Measurements from ENCODE around the gene PNP. TPM values are rescaled to one million over a fixed set of nuclear protein-coding genes. Genes with fewer than 3 reads are reported as not detected.

The PNP gene
- polyA plus RNA-seq, 3 donors = 17.0 to 182 (median 41.7) TPM

DNA sequence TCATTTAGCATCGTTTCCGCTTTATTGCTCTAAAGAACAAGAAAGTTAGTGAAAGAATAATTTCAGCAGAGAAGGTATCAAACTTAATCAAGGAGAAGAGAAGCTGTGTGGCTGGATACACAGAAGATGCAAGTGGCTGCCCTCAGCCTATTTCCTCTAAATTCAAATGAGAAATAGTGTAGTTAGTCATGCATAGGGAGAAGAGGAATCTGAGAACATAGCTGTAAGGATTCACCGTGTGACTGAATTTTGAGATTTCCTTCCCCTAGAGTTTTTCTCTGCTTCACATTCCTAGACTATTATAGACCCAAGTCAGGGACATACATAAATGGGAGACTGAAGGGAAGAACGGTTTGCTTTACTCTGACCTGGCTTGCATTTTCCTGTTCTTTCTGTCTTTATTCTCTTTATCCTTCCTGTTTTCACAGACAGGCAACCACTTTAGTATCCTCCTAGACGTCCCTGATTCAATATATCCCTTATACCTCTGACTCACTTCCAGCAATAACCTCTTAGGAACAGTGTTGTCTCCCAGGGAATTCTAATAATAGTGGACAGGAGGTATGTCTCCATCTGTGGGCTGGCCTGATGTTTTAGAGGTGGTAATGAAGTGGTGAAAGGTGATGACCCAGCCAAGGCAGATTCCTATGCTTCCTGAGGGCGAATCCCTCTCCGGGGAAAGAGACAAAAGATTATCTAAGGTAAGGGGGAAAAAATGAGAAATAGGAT, 43.1 kb downstream of the PNP start:
- H3K27ac ChIP-seq (ENCODE audit: low read depth, low read length) = no peak overlapping the region
- WGBS, 3 donors = 55 to 60% (median 56%) methylated on average over 7 of the region's 7 CpGs

DNA sequence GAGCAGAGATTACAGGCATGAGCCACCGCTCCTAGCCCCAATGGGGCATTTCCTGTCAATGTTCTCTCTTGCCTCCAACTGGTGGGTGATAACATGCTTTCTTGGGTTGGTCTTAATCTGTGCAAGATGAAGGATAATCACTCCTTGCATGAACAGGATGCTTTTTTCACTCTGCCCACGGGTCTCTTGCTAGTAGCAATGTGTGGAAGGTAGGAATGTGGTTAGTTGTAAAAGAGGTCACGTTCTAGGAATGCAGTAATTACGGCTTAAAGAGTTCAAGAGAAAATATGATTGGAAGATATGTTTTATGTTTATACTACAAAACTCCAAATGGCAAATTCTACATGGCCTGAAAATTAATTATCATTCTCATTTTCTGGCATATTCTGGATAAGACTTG, 46.6 kb downstream of the PNP start:
- 66 to 67% (median 66%) methylated on average over 4 of the region's 4 CpGs for WGBS, 3 donors
- H3K27ac ChIP-seq (ENCODE audit: low read depth, low read length) = no peak overlapping the region

DNA sequence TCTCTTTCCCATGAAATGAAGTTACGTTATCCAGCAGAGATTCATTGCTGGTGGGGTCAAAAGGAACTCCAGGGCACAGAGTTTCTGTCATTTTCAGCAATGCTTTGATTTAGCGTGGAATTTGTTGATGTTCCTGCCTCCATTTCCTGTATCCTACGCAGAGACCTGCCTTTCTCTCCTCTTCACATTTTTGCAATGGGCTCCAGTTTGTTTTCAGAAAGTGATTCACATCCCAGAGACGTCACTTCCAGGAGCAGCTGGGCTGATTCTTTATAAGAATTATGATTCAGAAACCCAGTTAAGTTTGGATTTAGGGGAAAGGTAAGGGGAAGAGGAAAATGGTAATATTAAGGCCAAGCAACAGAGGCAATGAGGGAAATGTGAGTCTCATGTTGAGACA, 47.7 kb downstream of the PNP start:
- no peak overlapping the region for H3K27ac ChIP-seq (ENCODE audit: low read depth, low read length)
- 60 to 71% (median 70%) methylated on average over 4 of the region's 4 CpGs for WGBS, 3 donors

DNA sequence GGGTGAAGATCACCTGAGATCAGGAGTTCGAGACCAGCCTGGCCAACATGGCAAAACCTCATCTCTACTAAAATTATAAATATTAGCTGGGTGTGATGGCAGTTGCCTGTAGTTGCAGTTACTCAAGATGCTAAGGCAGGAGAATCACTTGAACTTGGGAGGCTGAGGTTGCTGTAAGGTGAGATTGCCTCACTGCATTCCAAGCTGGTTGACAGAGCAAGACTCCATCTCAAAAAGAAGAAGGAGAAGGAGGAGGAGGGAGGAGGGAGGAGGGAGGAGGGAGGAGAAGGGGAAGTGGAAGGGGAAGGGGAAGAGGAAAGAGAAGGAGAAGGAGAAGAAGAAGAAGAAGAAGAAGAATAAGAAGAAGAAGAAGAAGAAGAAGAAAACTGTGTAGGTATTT, 53.1 kb downstream of the PNP start:
- 79 to 91% (median 81%) methylated on average over 1 of the region's 1 CpG for WGBS, 3 donors
- no peak overlapping the region for H3K27ac ChIP-seq (ENCODE audit: low read depth, low read length)

DNA sequence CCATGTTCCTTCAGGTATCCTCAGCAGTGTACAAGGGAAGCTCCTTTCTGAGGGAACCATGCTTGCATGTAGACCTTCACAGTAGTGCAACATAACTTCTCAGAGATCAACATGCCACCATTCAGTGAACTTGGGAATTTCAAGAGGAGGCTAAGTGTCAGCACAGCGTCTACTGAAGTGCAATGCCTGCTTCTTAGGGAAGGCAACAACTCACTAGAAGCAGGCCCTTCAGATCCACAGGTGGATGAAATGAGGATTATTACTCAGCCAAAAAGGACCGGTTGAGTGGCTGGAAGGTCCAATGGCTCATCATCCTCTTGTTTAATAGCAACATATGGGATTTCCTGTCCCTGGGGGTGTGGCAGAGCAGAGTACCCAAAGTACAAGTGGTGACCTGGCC, 54.8 kb downstream of the PNP start:
- H3K27ac ChIP-seq (ENCODE audit: low read depth, low read length) = no peak overlapping the region
- WGBS, 3 donors = 81 to 87% (median 87%) methylated on average over 2 of the region's 2 CpGs

Other genes starting within 250 kb of the PNP start
- not detected for gene OR11H6, start 245.7 kb upstream of the PNP start, polyA plus RNA-seq
- gene OR11H7, start 240.4 kb upstream of the PNP start, polyA plus RNA-seq = not detected
- gene OR11H4, start 230.1 kb upstream of the PNP start, polyA plus RNA-seq = not detected
- 10 to 100 TPM in 1 of 3 donors, 1 to 10 TPM in 2; 3.7 to 10.1 (median 5.0) TPM for gene TTC5, start 163.5 kb upstream of the PNP start, polyA plus RNA-seq
- gene CCNB1IP1, start 136.1 kb upstream of the PNP start, polyA plus RNA-seq = 10 to 100 TPM; 27.7 to 59.4 (median 40.7) TPM
- gene PARP2, start 125.8 kb upstream of the PNP start, polyA plus RNA-seq = 10 to 100 TPM in 2 of 3 donors, 1 to 10 TPM in 1; 8.7 to 16.9 (median 11.0) TPM
- gene TEP1, start 55.9 kb upstream of the PNP start, polyA plus RNA-seq = 10 to 100 TPM in 2 of 3 donors, 1 to 10 TPM in 1; 5.4 to 16.2 (median 14.6) TPM
- 1 to 10 TPM in 1 of 3 donors, under 1 TPM in 2; 0.09 to 1.6 (median 0.27) TPM for gene KLHL33, start 33.2 kb upstream of the PNP start, polyA plus RNA-seq
- 10 to 100 TPM; 19.5 to 26.7 (median 22.4) TPM for gene OSGEP, start 14.6 kb upstream of the PNP start, polyA plus RNA-seq
- 100 to 1,000 TPM in 2 of 3 donors, 10 to 100 TPM in 1; 94.2 to 151 (median 116) TPM for gene APEX1, start 14.2 kb upstream of the PNP start, polyA plus RNA-seq
- gene PIP4P1, start 8.0 kb upstream of the PNP start, polyA plus RNA-seq = 10 to 100 TPM; 19.0 to 36.6 (median 24.6) TPM
- gene RNASE10, start 36.1 kb downstream of the PNP start, polyA plus RNA-seq = under 1 TPM in 2 of 3 donors, not detected in 1; 0.05 to 0.09 TPM
- gene RNASE9, start 91.6 kb downstream of the PNP start, polyA plus RNA-seq = not detected
- not detected for gene RNASE11, start 118.6 kb downstream of the PNP start, polyA plus RNA-seq
- gene RNASE12, start 122.0 kb downstream of the PNP start, polyA plus RNA-seq = not detected
- gene OR6S1, start 172.3 kb downstream of the PNP start, polyA plus RNA-seq = not detected
- gene RNASE4, start 215.2 kb downstream of the PNP start, polyA plus RNA-seq = 100 to 1,000 TPM in 1 of 3 donors, 10 to 100 TPM in 2; 19.6 to 117 (median 78.8) TPM
- 10 to 100 TPM; 16.0 to 71.9 (median 41.8) TPM for gene ANG, start 219.4 kb downstream of the PNP start, polyA plus RNA-seq

All from adipose tissue (tissue), 3 donors.